Keratinocyte (primary cell): ENCODE results near the gene ERCC6L2. TPM values are rescaled to one million over a fixed set of nuclear protein-coding genes. Genes with fewer than 3 reads are reported as not detected.

ENCODE experiments used
- DNase-seq: peaks from one replicate; pipeline ENCODE4 v3.0.0-alpha.2; 2011; ENCODE audit warnings: low read depth, missing footprints, low spot score
- FAIRE-seq: peaks from 2 replicates; lab custom pipeline; 2011; peaks lifted over from hg19 to GRCh38; lab: Jason Lieb, UNC
- H2AFZ ChIP-seq: 2 replicates; pipeline ENCODE4 v1.6.0; 2012; ENCODE audit warnings: low read length, control low read depth, inconsistent platforms; ENCODE audit not compliant: control insufficient read depth
- H3K27ac ChIP-seq: 2 replicates; pipeline ENCODE4 v1.5.1; 2011; ENCODE audit warnings: low read length; ENCODE audit not compliant: control insufficient read depth, insufficient read depth
- H3K27me3 ChIP-seq: 3 replicates; pipeline ENCODE4 v1.6.0; 2011; ENCODE audit warnings: low read length; ENCODE audit not compliant: control insufficient read depth, insufficient read depth; ENCODE audit errors: extremely low read depth
- H3K36me3 ChIP-seq, 2 experiments: 2 replicates in 1 of 2; 3 replicates in 1 of 2; pipeline ENCODE4 v1.5.1; 2011; ENCODE audit warnings: low read length in 2 of 2, mild to moderate bottlenecking in 1 of 2; ENCODE audit not compliant: control insufficient read depth in 2 of 2, insufficient read depth in 2 of 2; ENCODE audit errors: extremely low read depth in 1 of 2
- H3K4me1 ChIP-seq: 3 replicates; pipeline ENCODE4 v1.5.1; 2011; ENCODE audit warnings: low read length; ENCODE audit not compliant: control insufficient read depth, insufficient read depth; ENCODE audit errors: extremely low read depth
- H3K4me2 ChIP-seq: 3 replicates; pipeline ENCODE4 v1.6.0; 2011; ENCODE audit warnings: low read depth, low read length; ENCODE audit not compliant: control insufficient read depth, insufficient read depth; ENCODE audit errors: extremely low read depth
- H3K4me3 ChIP-seq, 3 experiments: fragments of 200-600 bp in 1 of 3; sonication (generic) in 1 of 3; 2 replicates in 2 of 3; 3 replicates in 1 of 3; pipeline ENCODE4 v1.5.1; 2011 to 2016; ENCODE audit warnings: low read length in 3 of 3, mild to moderate bottlenecking in 3 of 3, control low read depth in 2 of 3, inconsistent platforms in 1 of 3, low read depth in 1 of 3, mixed read lengths in 1 of 3, mixed run types in 1 of 3, moderate library complexity in 1 of 3; ENCODE audit not compliant: control insufficient read depth in 2 of 3, insufficient read depth in 2 of 3; ENCODE audit errors: extremely low read depth in 1 of 3
- H3K79me2 ChIP-seq: 2 replicates; pipeline ENCODE4 v1.6.0; 2012; ENCODE audit warnings: low read length; ENCODE audit not compliant: control insufficient read depth, insufficient read depth
- H3K9ac ChIP-seq: 3 replicates; pipeline ENCODE4 v1.6.0; 2011; ENCODE audit warnings: low read length; ENCODE audit not compliant: control insufficient read depth, insufficient read depth; ENCODE audit errors: extremely low read depth
- H3K9me1 ChIP-seq: 3 replicates; pipeline ENCODE4 v1.6.0; 2011; ENCODE audit warnings: low read length; ENCODE audit not compliant: control insufficient read depth, insufficient read depth; ENCODE audit errors: extremely low read depth
- H3K9me3 ChIP-seq: 2 replicates; pipeline ENCODE4 v1.5.1; 2012; ENCODE audit warnings: low read depth, low read length; ENCODE audit not compliant: control insufficient read depth
- H4K20me1 ChIP-seq: 3 replicates; pipeline ENCODE4 v1.6.0; 2011; ENCODE audit warnings: low read length; ENCODE audit not compliant: control insufficient read depth, insufficient read depth; ENCODE audit errors: extremely low read depth
- EZH2 ChIP-seq: IDR thresholded peaks from one replicate; pipeline ENCODE4 v1.6.1; 2012; ENCODE audit warnings: inconsistent platforms, mild to moderate bottlenecking, low read length, moderate library complexity
- dilution Hi-C: fragments of 300-500 bp; cut with MboI; formaldehyde crosslinking; loops from one replicate; pipeline ENCODE4 v1.7.0; 2020; ENCODE audit warnings: low sequenced_read_pairs; ENCODE audit not compliant: extremely low pct_ligation_motif_present
- polyA plus RNA-seq, 5 experiments: library from polyadenylated mRNA; depleted of rRNA in 3 of 5; stranded (reverse) in 3 of 5; stranded (forward) in 1 of 5; unstranded in 1 of 5; fragments of >200 nt; gene quantifications; 1 replicate in 1 of 5; 2 replicates in 3 of 5; 3 replicates in 1 of 5; pipeline versions ENCODE4 v1.2.1 to v1.2.3, GENCODE V29; 2011 to 2012; ENCODE audit warnings: missing spikeins in 2 of 5, low read depth in 1 of 5, low replicate concordance in 1 of 5
- TF ChIP-seq, protein P1 (sequence below), 3 experiments: IDR thresholded peaks in 1 of 3; conservative IDR thresholded peaks in 1 of 3; optimal IDR thresholded peaks in 1 of 3; 2 replicates in 2 of 3; 3 replicates in 1 of 3; pipeline versions ENCODE3 to v1.5.1; 2011; ENCODE audit warnings: low read length in 3 of 3, mild to moderate bottlenecking in 3 of 3, moderate library complexity in 2 of 3, control low read depth in 1 of 3, inconsistent platforms in 1 of 3; ENCODE audit not compliant: insufficient read depth in 2 of 3; ENCODE audit errors: extremely low read depth in 1 of 3

Gene ERCC6L2
- polyA plus RNA-seq, 1 donor (not counting 4 experiments of a cell fraction or from before 2014, with no cell fraction given): 15.4 TPM

GRCh38 chr9:95862343-95862742, 13.1 kb upstream of the ERCC6L2 start:
- Histone ChIP-seq H3K9me1 (no peaks in the 10 kb centered on the region), H3K36me3 (no peaks in the 10 kb centered on the region), H3K27ac (no peak overlapping the region), H3K9ac (no peak overlapping the region), H3K4me1 (peaks cover 2% of the 10 kb centered on the region), H3K9me3 (no peaks in the 10 kb centered on the region), H4K20me1 (no peaks in the 10 kb centered on the region), H3K79me2 (no peaks in the 10 kb centered on the region), H3K27me3 (no peaks in the 10 kb centered on the region), H2AFZ (no peak overlapping the region), H3K4me3 (no peak overlapping the region), H3K4me2 (no peak overlapping the region)
- dilution Hi-C loops: no loop called here
- FAIRE-seq (no peak), DNase-seq (no peak)
- TF ChIP-seq, protein P1, sequence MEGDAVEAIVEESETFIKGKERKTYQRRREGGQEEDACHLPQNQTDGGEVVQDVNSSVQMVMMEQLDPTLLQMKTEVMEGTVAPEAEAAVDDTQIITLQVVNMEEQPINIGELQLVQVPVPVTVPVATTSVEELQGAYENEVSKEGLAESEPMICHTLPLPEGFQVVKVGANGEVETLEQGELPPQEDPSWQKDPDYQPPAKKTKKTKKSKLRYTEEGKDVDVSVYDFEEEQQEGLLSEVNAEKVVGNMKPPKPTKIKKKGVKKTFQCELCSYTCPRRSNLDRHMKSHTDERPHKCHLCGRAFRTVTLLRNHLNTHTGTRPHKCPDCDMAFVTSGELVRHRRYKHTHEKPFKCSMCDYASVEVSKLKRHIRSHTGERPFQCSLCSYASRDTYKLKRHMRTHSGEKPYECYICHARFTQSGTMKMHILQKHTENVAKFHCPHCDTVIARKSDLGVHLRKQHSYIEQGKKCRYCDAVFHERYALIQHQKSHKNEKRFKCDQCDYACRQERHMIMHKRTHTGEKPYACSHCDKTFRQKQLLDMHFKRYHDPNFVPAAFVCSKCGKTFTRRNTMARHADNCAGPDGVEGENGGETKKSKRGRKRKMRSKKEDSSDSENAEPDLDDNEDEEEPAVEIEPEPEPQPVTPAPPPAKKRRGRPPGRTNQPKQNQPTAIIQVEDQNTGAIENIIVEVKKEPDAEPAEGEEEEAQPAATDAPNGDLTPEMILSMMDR (optimal IDR thresholded peaks at IDR 0.05 in 1 of 3, IDR thresholded peaks at IDR 0.05 in 1 of 3, conservative IDR thresholded peaks at IDR 0.05 in 1 of 3; ENCODE audit: extremely low read depth in 1 of 3, insufficient read depth in 2 of 3, low read length in 3 of 3): no peak
- no peak for TF ChIP-seq EZH2

DNA sequence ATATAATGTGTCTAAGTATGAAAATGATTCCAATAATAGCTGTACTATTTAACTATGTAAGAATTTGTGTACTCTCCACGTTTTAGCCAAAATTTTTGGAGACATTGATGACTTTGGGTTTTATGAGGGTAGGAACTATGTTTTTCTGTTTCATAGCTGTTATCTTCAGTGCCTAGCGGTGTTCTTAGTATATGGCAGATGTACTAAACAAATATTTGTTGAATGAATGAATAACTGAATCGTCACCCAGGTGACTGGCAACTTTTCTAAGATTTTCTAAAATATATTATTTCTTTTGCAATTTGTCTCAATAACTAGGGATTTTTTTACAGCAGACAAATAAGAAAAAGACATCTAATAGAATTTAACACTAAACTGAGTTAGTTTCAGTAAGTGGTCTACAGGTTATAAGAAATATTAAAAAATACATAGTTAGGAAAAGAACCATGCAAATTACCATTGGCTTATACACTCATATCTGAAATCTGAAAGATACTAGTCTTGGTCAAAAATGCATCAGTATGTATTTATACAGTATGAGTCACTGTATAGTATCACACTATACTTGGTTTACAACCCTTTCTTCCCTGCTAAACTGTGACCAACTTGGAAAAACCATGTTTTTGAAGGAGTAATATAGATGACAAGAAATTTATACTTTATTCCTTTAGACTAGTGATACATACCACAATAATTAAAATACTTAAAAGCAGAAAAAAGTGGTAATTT, 10.5 kb upstream of the ERCC6L2 start:
- Histone ChIP-seq H3K4me3 (no peak overlapping the region), H4K20me1 (no peaks in the 10 kb centered on the region), H3K4me2 (no peak overlapping the region), H3K27me3 (no peaks in the 10 kb centered on the region), H3K9me3 (no peaks in the 10 kb centered on the region), H3K27ac (no peak overlapping the region), H3K79me2 (no peaks in the 10 kb centered on the region), H2AFZ (no peak overlapping the region), H3K4me1 (no peaks in the 10 kb centered on the region), H3K9ac (no peak overlapping the region), H3K36me3 (no peaks in the 10 kb centered on the region), H3K9me1 (no peaks in the 10 kb centered on the region)
- dilution Hi-C loops: no loop called here
- TF ChIP-seq, protein P1 (optimal IDR thresholded peaks at IDR 0.05 in 1 of 3, IDR thresholded peaks at IDR 0.05 in 1 of 3, conservative IDR thresholded peaks at IDR 0.05 in 1 of 3; ENCODE audit: extremely low read depth in 1 of 3, insufficient read depth in 2 of 3, low read length in 3 of 3): no peak
- no peak for TF ChIP-seq EZH2
- FAIRE-seq (no peak), DNase-seq (no peak)
